Activated naive CD8-positive, alpha-beta T cell (primary cell): ENCODE measurements around the gene PLAAT5.
A peak's percentile ranks its signal among the peaks of the same experiment; 100 is the strongest.
"Not testable (repeated sequence)": the region's sequence is repeated elsewhere in the genome, so short reads cannot be mapped to it uniquely, and the experiment has no call there.

ENCODE experiments used
- H3K27ac Mint-ChIP-seq: one replicate; pipeline ENCODE4 v1.8.0; 2021; ENCODE audit warnings: mixed read lengths
- H3K27me3 Mint-ChIP-seq: one replicate; pipeline ENCODE4 v1.8.0; 2021; ENCODE audit warnings: mixed read lengths
- H3K36me3 Mint-ChIP-seq: one replicate; pipeline ENCODE4 v1.8.0; 2021; ENCODE audit warnings: mixed read lengths
- H3K4me1 Mint-ChIP-seq: one replicate; pipeline ENCODE4 v1.8.0; 2021; ENCODE audit warnings: low read depth, mixed read lengths
- H3K4me3 Mint-ChIP-seq: one replicate; pipeline ENCODE4 v1.8.0; 2021; ENCODE audit warnings: mild to moderate bottlenecking, mixed read lengths
- H3K9me3 Mint-ChIP-seq: one replicate; pipeline ENCODE4 v1.8.0; 2021; ENCODE audit warnings: low read depth, mixed read lengths

The PLAAT5 gene

DNA sequence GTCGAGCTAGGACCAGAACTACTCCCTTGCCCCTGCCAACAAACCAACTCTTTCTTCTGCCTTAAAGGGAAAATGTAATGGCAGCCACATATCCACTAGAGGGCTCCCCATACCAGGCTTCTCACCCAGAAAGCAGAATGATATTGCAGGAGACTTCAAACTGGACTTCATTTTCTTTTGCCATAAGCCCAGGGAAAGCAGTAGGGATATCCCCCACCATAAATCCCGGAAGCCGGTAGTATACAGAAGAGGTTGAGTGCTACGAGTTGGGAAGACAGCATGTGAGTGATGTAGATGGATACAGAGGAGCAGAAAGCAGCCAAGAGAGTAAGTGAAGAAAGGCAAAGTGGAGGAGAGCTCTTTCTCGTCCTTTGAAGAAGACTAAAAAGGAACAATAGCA, 12.1 kb downstream of the PLAAT5 start:
- Mint-ChIP-seq H3K27me3 (no peaks in the 10 kb centered on the region), H3K4me3 (no peak overlapping the region), H3K36me3 (peaks cover 4% of the 10 kb centered on the region), H3K27ac (no peak overlapping the region), H3K9me3 (peaks cover 7% of the 10 kb centered on the region), H3K4me1 (no peaks in the 10 kb centered on the region)

DNA sequence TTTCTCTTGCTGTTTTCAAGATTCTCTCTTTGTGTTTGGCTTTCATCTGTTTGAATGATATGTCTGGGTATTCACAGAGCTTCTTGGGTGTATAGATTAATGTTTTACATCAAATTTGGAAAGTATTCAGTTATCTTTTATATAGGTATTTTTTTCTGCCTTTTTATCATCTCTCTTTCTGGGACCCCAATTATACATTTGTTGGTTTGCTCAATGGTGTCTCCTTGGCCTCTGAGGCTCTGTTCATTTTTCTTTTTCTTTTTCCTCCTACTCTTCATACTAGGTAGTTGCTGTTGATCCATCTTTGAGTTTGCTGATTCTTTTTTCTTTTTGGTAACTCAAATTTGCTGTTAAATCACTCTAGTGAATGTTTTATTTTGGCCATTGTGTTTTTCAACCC, 14.3 kb downstream of the PLAAT5 start:
- Mint-ChIP-seq H3K4me1 (no peaks in the 10 kb centered on the region), H3K9me3 (peaks cover 7% of the 10 kb centered on the region), H3K4me3 (no peak overlapping the region), H3K27ac (no peak overlapping the region), H3K36me3 (no peaks in the 10 kb centered on the region), H3K27me3 (no peaks in the 10 kb centered on the region)

DNA sequence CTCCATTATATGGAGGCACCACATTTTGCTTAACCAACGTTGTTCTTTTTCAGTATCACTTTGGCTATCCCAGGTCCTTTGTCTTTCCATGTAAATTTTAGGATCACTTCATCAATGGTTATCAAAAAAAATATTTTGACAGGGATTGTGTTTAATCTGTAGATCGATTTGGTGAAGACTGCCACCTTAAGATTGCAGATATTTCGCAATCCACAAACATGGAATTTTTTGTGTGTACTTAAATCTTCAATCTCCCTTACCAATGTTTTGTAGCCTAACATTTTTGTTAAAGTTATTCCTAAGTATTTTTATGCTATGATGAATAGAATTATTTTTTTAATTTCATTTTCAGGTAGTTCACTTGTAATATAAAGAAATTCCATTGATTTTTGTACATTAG, 18.6 kb downstream of the PLAAT5 start:
- Mint-ChIP-seq H3K9me3 (peaks cover 18% of the 10 kb centered on the region), H3K27ac (no peak overlapping the region), H3K4me3 (no peak overlapping the region), H3K27me3 (no peaks in the 10 kb centered on the region), H3K4me1 (no peaks in the 10 kb centered on the region), H3K36me3 (peaks cover 5% of the 10 kb centered on the region)

DNA sequence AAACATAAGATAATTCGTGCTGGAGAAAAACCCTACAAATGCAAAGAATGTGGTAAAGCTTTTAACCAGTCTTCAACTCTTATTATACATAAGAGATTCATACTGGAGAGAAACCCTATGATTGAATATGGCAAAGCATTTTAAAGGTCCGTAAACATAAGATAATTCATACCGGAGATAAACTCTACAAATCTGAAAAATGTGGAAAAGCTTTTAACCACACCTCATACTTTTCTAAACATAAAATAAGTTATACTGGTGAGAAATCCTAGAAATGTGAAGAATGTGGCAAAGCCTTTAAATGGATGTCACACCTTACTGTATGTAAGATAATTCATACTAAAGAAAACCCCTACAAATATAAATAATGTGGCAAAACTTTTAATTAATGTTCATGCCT, 20.7 kb downstream of the PLAAT5 start:
- H3K4me1 Mint-ChIP-seq: no peaks in the 10 kb centered on the region
- no peak overlapping the region for H3K27ac Mint-ChIP-seq

DNA sequence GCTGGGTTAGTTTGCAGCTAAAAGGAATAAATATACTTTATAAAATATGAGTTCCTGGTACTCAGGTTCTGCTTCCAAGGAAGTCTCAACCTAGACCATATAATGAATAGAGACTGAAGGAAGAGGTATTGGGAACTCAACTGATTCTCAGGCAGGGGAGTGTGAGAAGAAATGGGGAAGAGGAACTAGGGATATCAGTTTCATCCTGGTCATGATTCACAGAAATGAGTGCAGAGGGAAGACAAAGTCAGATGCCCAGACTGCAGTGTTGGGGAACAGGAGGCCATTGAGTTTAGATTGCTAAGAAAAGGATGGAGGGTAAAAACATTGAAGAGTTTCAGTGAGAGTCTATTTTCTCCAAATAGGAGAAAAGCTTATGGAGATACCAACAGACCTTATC, 28.8 kb downstream of the PLAAT5 start:
- H3K4me3 Mint-ChIP-seq: no peak overlapping the region
- H3K27ac Mint-ChIP-seq: no peak overlapping the region
- no peaks in the 10 kb centered on the region for H3K4me1 Mint-ChIP-seq
- no peaks in the 10 kb centered on the region for H3K36me3 Mint-ChIP-seq
- H3K9me3 Mint-ChIP-seq: no peaks in the 10 kb centered on the region
- peaks cover 4% of the 10 kb centered on the region for H3K27me3 Mint-ChIP-seq

More for the DNA sequence above, 20.7 kb downstream of the PLAAT5 start:
- Mint-ChIP-seq H3K27me3 (no peaks in the 10 kb centered on the region), H3K4me3 (no peak overlapping the region), H3K36me3 (peaks cover 5% of the 10 kb centered on the region), H3K9me3 (peaks cover 11% of the 10 kb centered on the region)

DNA sequence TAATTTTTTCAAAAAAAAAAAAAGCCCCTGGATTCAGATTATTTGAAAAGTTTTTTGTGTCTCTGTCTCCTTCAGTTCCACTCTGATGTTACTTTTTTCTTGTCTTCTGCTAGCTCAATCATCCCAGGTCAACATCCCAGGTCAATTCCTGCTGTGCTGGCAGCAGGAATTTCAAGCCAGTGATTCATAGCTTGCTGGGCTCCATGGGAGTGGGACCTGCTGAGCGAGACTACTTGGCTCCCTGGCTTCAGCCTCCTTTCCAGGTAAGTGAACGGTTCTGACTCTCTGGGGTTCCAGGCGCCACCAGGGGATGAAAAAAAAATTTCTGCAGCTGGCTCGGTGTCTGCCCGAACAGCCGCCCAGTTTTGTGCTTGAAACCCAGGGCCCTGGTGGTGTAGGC, 31.4 kb downstream of the PLAAT5 start:
- Mint-ChIP-seq H3K36me3 (no peaks in the 10 kb centered on the region), H3K27me3 (peaks cover 4% of the 10 kb centered on the region), H3K27ac (no peak overlapping the region), H3K4me1 (no peaks in the 10 kb centered on the region), H3K9me3 (no peaks in the 10 kb centered on the region), H3K4me3 (no peak overlapping the region)

DNA sequence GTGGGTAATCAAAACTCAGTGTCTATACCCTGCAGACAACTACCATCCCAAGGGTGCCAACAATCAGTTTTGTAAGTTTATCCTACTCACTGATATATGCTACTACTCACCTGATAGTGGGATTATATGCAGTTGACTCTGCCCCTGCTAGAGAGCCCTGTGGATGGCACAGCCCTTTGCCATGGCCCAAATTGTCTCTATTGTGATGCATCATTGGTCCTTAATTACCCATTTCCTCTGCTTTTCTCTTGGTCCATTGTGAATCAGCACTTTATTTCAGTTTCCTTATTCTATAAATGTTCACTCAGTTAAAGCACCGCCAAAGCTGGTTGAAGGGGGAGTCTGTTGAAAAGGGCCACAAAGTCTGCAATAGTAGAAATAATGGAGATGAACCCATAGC, 42.3 kb downstream of the PLAAT5 start:
- Mint-ChIP-seq H3K4me1 (peaks cover 25% of the 10 kb centered on the region), H3K4me3 (no peak overlapping the region), H3K36me3 (no peaks in the 10 kb centered on the region), H3K27me3 (no peaks in the 10 kb centered on the region), H3K27ac (no peak overlapping the region), H3K9me3 (peaks cover 2% of the 10 kb centered on the region)

DNA sequence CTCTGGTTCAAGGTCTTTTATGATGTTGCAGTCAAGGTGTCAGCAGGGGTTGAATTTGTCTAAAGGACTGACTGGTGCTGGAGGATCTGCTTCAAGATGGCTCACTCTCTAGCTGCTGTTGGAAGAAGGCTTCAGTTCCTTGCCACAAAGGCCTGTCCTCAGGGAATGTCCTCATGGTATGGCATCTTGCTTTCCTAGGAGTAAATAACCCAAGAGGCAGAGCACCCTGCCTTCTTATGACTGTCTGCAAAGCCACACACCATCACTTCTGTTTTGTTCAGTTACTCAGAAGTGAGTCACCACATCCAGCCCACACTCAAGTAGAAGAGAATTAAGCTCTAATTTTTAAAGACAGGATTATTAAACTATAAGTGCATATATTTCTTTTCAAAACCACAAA, 45.2 kb downstream of the PLAAT5 start:
- Mint-ChIP-seq H3K4me1 (peaks cover 32% of the 10 kb centered on the region), H3K9me3 (peaks cover 4% of the 10 kb centered on the region), H3K27ac (peak overlapping the region; percentile 65), H3K4me3 (no peak overlapping the region), H3K27me3 (no peaks in the 10 kb centered on the region), H3K36me3 (peaks cover 2% of the 10 kb centered on the region)

DNA sequence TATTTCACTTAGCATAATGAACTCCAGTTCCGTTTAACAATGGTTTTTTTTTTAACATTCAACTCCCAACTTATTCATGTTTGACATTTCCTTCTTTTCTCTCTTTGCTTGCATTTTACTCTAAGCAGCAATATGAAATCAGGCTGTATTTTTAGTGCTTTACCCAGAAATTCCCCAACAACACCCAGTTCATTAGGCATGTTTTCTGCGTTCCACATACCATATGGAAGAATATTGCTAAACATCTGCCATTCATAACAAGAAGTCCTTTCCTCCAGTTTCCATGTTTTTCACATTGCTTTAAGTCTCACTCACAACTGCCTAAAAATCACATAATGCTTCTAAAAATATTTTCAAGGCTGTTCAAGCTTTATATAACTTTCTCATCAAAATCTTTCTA, 45.8 kb downstream of the PLAAT5 start:
- Mint-ChIP-seq H3K9me3 (peaks cover 4% of the 10 kb centered on the region), H3K27me3 (no peaks in the 10 kb centered on the region), H3K4me1 (peaks cover 32% of the 10 kb centered on the region), H3K36me3 (peaks cover 2% of the 10 kb centered on the region), H3K4me3 (no peak overlapping the region), H3K27ac (peak overlapping the region; percentile 65)

DNA sequence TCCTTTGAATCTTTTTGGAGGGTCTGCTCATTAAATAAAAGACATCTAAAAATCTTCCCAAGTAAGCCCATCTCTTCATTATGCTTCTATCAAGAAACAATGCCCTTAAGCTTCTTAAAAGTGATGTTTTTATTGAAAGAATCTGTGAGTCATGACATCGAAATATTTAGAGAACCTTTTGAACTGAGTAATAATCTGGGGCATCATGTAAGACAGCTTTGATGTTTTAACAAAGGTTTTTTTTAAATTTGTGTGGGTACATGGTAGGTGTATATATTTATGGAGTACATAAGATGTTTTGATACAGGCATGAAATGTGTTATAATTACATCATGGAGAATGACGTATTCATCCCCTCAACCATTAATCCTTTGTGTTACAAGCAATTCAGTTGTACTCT, 46.8 kb downstream of the PLAAT5 start:
- peaks cover 2% of the 10 kb centered on the region for H3K36me3 Mint-ChIP-seq
- peak overlapping the region; percentile 66 for H3K27ac Mint-ChIP-seq
- no peak overlapping the region for H3K4me3 Mint-ChIP-seq
- H3K4me1 Mint-ChIP-seq: peaks cover 32% of the 10 kb centered on the region
- peaks cover 4% of the 10 kb centered on the region for H3K9me3 Mint-ChIP-seq
- no peaks in the 10 kb centered on the region for H3K27me3 Mint-ChIP-seq

DNA sequence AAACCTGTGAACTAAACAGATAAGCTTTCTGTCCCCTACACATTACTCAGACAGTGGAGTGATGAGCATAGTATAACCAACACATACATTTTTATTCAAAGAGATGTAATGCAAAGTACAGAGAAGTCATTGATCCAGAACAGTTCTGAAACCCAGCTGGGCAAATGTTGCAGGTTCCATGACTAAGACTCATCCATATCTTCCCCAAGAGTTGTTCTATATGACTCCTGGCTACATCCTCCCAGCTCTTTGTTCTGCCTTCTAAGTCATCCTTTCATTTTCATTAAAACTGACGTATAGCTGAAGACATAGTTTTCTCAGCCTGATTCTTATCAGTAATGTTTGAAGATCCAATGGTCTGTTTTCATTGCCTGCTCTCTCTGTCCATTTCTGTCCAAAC, 47.3 kb downstream of the PLAAT5 start:
- Mint-ChIP-seq H3K9me3 (peaks cover 4% of the 10 kb centered on the region), H3K27ac (peak overlapping the region; percentile 66), H3K4me1 (peaks cover 32% of the 10 kb centered on the region)

DNA sequence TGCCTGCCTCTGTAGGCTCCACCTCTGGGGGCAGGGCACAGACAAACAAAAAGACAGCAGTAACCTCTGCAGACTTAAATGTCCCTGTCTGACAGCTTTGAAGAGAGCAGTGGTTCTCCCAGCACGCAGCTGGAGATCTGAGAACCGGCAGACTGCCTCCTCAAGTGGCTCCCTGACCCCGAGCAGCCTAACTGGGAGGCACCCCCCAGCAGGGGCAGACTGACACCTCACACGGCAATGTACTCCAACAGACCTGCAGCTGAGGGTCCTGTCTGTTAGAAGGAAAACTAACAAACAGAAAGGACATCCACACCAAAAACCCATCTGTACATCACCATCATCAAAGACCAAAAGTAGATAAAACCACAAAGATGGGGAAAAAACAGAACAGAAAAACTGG, 55.1 kb downstream of the PLAAT5 start:
- H3K27me3 Mint-ChIP-seq, H3K4me1 Mint-ChIP-seq, H3K9me3 Mint-ChIP-seq, H3K36me3 Mint-ChIP-seq, H3K27ac Mint-ChIP-seq, H3K4me3 Mint-ChIP-seq: not testable (repeated sequence)

More for the DNA sequence above, 47.3 kb downstream of the PLAAT5 start:
- peak overlapping the region; percentile 14 for H3K4me3 Mint-ChIP-seq
- no peaks in the 10 kb centered on the region for H3K27me3 Mint-ChIP-seq
- H3K36me3 Mint-ChIP-seq: peaks cover 2% of the 10 kb centered on the region

DNA sequence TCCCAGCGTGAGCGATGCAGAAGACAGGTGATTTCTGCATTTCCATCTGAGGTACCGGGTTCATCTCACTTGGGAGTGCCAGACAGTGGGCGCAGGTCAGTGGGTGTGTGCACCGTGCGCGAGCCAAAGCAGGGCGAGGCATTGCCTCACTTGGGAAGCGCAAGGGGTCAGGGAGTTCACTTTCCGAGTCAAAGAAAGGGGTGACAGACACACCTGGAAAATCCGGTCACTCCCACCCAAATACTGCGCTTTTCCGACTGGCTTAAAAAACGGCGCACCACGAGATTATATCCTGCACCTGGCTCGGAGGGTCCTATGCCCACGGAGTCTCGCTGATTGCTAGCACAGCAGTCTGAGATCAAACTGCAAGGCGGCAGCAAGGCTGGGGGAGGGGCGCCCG, 55.6 kb downstream of the PLAAT5 start:
- not testable (repeated sequence) for H3K9me3 Mint-ChIP-seq, H3K27me3 Mint-ChIP-seq, H3K27ac Mint-ChIP-seq, H3K36me3 Mint-ChIP-seq, H3K4me3 Mint-ChIP-seq, H3K4me1 Mint-ChIP-seq

DNA sequence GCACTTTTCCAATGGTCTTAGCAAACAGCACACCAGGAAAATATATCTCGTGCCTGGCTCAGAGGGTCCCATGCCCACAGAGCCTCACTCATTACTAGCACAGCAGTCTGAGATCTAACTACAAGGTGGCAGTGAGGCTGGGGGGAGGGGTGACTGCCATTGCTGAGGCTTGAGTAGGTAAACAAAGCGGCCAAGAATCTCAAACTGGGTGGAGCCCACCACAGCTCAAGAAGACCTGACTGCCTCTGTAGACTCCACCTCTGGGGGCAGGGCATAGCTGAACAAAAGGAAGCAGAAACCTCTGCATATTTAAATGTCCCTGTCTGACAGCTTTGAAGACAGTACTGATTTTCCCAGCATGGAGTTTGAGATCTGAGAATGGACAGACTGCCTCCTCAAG, 60.2 kb downstream of the PLAAT5 start:
- H3K27ac Mint-ChIP-seq, H3K4me1 Mint-ChIP-seq, H3K4me3 Mint-ChIP-seq, H3K27me3 Mint-ChIP-seq, H3K9me3 Mint-ChIP-seq, H3K36me3 Mint-ChIP-seq: not testable (repeated sequence)

DNA sequence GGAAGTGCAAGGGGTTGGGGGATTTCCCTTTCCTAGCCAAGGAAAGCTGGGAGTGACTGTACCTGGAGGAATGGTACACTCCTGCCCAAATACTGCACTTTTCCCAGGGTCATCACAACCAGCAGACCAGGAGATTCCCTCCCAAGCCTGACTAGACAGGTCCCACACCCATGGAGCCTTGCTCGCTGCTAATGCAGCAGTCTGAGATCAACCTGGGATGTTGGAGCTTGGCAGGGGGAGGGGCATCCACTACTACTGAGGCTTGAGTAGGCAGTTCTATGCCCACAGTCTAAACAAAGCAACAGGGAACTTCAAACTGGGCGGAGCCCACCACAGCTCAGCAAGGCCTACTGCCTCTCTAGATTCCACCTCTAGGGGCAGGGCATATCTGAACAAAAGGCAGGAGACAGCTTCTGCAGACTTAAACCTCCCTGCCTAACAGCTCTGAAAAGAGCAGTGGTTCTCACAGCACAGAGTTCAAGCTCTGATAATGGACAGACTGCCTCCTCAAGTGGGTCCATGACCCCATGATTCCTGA, 62.9 kb downstream of the PLAAT5 start:
- no peaks in the 10 kb centered on the region for H3K4me1 Mint-ChIP-seq
- no peaks in the 10 kb centered on the region for H3K9me3 Mint-ChIP-seq
- no peak overlapping the region for H3K27ac Mint-ChIP-seq
- H3K4me3 Mint-ChIP-seq: no peak overlapping the region
- H3K36me3 Mint-ChIP-seq: peaks cover 7% of the 10 kb centered on the region
- H3K27me3 Mint-ChIP-seq: peaks cover 6% of the 10 kb centered on the region

DNA sequence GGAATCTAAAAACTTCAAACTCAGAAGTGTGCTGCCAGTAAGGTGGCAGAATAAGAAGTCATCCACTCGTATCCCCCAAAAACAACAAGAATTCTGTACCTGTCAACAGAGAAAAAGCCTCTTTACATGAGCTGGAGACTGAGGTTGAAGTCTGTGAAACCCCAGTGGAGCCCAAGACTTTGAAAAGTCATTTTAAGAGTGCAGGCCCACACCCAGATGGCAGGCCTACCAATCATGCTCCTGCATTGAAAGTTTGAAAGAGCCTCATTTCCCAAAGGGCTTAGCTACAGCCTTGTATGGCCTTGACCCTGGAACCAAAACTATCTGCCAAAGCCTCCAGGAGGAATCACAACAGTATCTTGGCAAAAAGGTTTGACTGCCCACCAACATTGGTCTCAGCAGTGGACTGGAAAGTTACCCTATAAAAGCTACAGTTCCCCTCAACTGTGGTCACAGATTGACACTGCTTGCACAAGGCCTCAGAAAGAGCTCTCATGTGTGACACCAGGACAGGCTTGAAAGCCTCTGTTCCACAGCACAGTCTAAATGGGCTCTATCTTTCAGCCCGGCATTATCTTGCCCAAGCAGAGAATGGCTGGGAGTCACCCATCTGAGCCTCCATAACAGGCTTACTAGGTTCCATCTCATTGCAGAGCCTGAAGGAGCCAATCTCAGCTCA, 73.7 kb downstream of the PLAAT5 start:
- H3K27ac Mint-ChIP-seq: no peak overlapping the region
- H3K36me3 Mint-ChIP-seq: peaks cover 13% of the 10 kb centered on the region
- no peak overlapping the region for H3K4me3 Mint-ChIP-seq
- H3K9me3 Mint-ChIP-seq: peaks cover 9% of the 10 kb centered on the region
- no peaks in the 10 kb centered on the region for H3K27me3 Mint-ChIP-seq
- peaks cover 29% of the 10 kb centered on the region for H3K4me1 Mint-ChIP-seq
